K562 (cell line): Measurements from ENCODE around the gene IL1RL2. TPM values are rescaled to one million over a fixed set of nuclear protein-coding genes. Genes with fewer than 3 reads are reported as not detected.

Experiments used
- HMGXB4 ChIP-seq: sonication (generic); formaldehyde crosslinking; IDR thresholded peaks from 2 replicates; pipeline ENCODE4 v1.8.1; 2023; ENCODE audit warnings: mild to moderate bottlenecking, missing genetic modification reagents
- MED1 ChIP-seq: sonication (generic); formaldehyde crosslinking; IDR thresholded peaks from 2 replicates; pipeline ENCODE4 v1.8.1; 2023; ENCODE audit warnings: missing genetic modification reagents, borderline replicate concordance
- PATZ1 ChIP-seq: fragments of 250-450 bp; sonication (Bioruptor Pico); IDR thresholded peaks from 2 replicates; pipeline ENCODE4 v1.5.0; 2020; ENCODE audit warnings: mild to moderate bottlenecking, borderline replicate concordance
- PCBP1 ChIP-seq: fragments of 200-400 bp; formaldehyde crosslinking; IDR thresholded peaks from 2 replicates; pipeline ENCODE4 v1.6.1; 2018; ENCODE audit warnings: mild to moderate bottlenecking, low read depth, low read length; ENCODE audit not compliant: poor library complexity, severe bottlenecking
- SOX6 ChIP-seq: fragments of 450-650 bp; IDR thresholded peaks from 2 replicates; pipeline ENCODE4 v1.6.1; 2014; ENCODE audit warnings: mild to moderate bottlenecking
- ZC3H11A ChIP-seq: IDR thresholded peaks from 2 replicates; pipeline ENCODE4 v1.6.1; 2012; ENCODE audit warnings: low read depth, low read length, improper control_type of control experiment
- ZNF124 ChIP-seq: sonication (generic); formaldehyde crosslinking; IDR thresholded peaks from 2 replicates; pipeline ENCODE4 v1.8.1; 2022; ENCODE audit warnings: missing genetic modification reagents
- ZNF274 ChIP-seq: IDR thresholded peaks from 2 replicates; pipeline ENCODE4 v1.6.1; 2011; ENCODE audit warnings: low read depth, mild to moderate bottlenecking, low read length, moderate library complexity, borderline replicate concordance
- polyA plus RNA-seq, 8 experiments: library from polyadenylated mRNA; depleted of rRNA in 4 of 8; stranded (reverse) in 5 of 8; unstranded in 3 of 8; fragments of >200 nt; fragmentation: Nextera tagmentation in 2 of 8; fragmentation: Illumina TruSeq in 1 of 8; extraction: Ambion mirVana in 2 of 8; extraction: Trizol in 1 of 8; gene quantifications; 2 replicates each; pipeline versions ENCODE4 v1.2.1 to v1.2.3, GENCODE V29; 2011 to 2014; ENCODE audit warnings: inconsistent platforms in 1 of 8, missing spikeins in 1 of 8
- total RNA-seq, 7 experiments: library from RNA; depleted of rRNA in 6 of 7; stranded (reverse); fragments of >200 nt in 6 of 7; fragmentation: Illumina TruSeq in 2 of 7; extraction: Trizol in 2 of 7; gene quantifications; 2 replicates each; pipeline versions ENCODE4 v1.2.1 to v1.2.3, GENCODE V29; 2011 to 2021; ENCODE audit warnings: low replicate concordance in 1 of 7
- TF ChIP-seq, protein P1 (sequence below): fragments of 250-450 bp; sonication (Bioruptor Pico); IDR thresholded peaks from 2 replicates; pipeline ENCODE4 v1.8.0; 2022; ENCODE audit warnings: moderate library complexity, mild to moderate bottlenecking, inconsistent platforms
- TF ChIP-seq, protein P2 (sequence below), 2 experiments: fragments of 450-650 bp in 1 of 2; sonication (generic) in 1 of 2; formaldehyde crosslinking in 1 of 2; IDR thresholded peaks in 1 of 2; conservative IDR thresholded peaks in 1 of 2; 2 replicates each; pipeline versions ENCODE4 v1.6.1 to v1.8.1; 2016 to 2023; ENCODE audit warnings: mild to moderate bottlenecking in 2 of 2, moderate library complexity in 2 of 2, inconsistent platforms in 1 of 2, missing genetic modification reagents in 1 of 2
- TF ChIP-seq, protein P3 (sequence below): fragments of 250-450 bp; sonication (Bioruptor Pico); IDR thresholded peaks from 2 replicates; pipeline ENCODE4 v1.8.0; 2022; ENCODE audit warnings: inconsistent platforms, mild to moderate bottlenecking, moderate library complexity, borderline replicate concordance
- TF ChIP-seq, protein P4 (sequence below), 2 experiments: fragments of 450-650 bp in 1 of 2; IDR thresholded peaks; 2 replicates each; pipeline ENCODE4 v1.6.1; 2011 to 2017; ENCODE audit warnings: low read depth in 2 of 2, antibody characterized with exemption in 1 of 2, borderline replicate concordance in 1 of 2, low read length in 1 of 2, mild to moderate bottlenecking in 1 of 2, mixed read lengths in 1 of 2; ENCODE audit not compliant: control insufficient read depth in 1 of 2
- TF ChIP-seq, protein P5 (sequence below): fragments of 250-450 bp; sonication (Bioruptor Pico); IDR thresholded peaks from 2 replicates; pipeline ENCODE4 v1.8.0; 2022; ENCODE audit warnings: moderate library complexity, mild to moderate bottlenecking, inconsistent platforms

Gene IL1RL2
- total and polyA plus RNA-seq, 9 of the 15 experiments (the other 6 are each of a cell fraction or from before 2014, with no cell fraction given): not detected

GRCh38 chr2:102240640-102241370 is 54.0 kb downstream of the IL1RL2 start (continued):
- TF ChIP-seq, protein P1, sequence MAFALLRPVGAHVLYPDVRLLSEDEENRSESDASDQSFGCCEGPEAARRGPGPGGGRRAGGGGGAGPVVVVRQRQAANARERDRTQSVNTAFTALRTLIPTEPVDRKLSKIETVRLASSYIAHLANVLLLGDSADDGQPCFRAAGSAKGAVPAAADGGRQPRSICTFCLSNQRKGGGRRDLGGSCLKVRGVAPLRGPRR (CRISPR knock-in tag): no peak
- TF ChIP-seq PCBP1: no peak
- TF ChIP-seq ZNF274: no peak
- TF ChIP-seq ZC3H11A: 0 out of 2 replicates have a peak, but pooled peaks have one; percentile 63
- TF ChIP-seq, protein P2, sequence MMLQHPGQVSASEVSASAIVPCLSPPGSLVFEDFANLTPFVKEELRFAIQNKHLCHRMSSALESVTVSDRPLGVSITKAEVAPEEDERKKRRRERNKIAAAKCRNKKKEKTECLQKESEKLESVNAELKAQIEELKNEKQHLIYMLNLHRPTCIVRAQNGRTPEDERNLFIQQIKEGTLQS (IDR thresholded peaks at IDR 0.05): no peak; the same call in 1 of the 2 replicates
- TF ChIP-seq, protein P2 (CRISPR knock-in tag; conservative IDR thresholded peaks at IDR 0.05): no peak
- TF ChIP-seq, protein P3, sequence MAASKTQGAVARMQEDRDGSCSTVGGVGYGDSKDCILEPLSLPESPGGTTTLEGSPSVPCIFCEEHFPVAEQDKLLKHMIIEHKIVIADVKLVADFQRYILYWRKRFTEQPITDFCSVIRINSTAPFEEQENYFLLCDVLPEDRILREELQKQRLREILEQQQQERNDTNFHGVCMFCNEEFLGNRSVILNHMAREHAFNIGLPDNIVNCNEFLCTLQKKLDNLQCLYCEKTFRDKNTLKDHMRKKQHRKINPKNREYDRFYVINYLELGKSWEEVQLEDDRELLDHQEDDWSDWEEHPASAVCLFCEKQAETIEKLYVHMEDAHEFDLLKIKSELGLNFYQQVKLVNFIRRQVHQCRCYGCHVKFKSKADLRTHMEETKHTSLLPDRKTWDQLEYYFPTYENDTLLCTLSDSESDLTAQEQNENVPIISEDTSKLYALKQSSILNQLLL: no peak
- TF ChIP-seq HMGXB4 (CRISPR knock-in tag): no peak
- no peak for TF ChIP-seq PATZ1 (CRISPR knock-in tag)
- no peak for TF ChIP-seq ZNF124
- TF ChIP-seq, protein P4, sequence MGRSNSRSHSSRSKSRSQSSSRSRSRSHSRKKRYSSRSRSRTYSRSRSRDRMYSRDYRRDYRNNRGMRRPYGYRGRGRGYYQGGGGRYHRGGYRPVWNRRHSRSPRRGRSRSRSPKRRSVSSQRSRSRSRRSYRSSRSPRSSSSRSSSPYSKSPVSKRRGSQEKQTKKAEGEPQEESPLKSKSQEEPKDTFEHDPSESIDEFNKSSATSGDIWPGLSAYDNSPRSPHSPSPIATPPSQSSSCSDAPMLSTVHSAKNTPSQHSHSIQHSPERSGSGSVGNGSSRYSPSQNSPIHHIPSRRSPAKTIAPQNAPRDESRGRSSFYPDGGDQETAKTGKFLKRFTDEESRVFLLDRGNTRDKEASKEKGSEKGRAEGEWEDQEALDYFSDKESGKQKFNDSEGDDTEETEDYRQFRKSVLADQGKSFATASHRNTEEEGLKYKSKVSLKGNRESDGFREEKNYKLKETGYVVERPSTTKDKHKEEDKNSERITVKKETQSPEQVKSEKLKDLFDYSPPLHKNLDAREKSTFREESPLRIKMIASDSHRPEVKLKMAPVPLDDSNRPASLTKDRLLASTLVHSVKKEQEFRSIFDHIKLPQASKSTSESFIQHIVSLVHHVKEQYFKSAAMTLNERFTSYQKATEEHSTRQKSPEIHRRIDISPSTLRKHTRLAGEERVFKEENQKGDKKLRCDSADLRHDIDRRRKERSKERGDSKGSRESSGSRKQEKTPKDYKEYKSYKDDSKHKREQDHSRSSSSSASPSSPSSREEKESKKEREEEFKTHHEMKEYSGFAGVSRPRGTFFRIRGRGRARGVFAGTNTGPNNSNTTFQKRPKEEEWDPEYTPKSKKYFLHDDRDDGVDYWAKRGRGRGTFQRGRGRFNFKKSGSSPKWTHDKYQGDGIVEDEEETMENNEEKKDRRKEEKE (IDR thresholded peaks at IDR 0.05; ENCODE audit: borderline replicate concordance in 1 of 2, control insufficient read depth in 1 of 2, low read depth in 2 of 2, low read length in 1 of 2): no peak
- no peak for TF ChIP-seq MED1 (CRISPR knock-in tag)
- TF ChIP-seq, protein P5, sequence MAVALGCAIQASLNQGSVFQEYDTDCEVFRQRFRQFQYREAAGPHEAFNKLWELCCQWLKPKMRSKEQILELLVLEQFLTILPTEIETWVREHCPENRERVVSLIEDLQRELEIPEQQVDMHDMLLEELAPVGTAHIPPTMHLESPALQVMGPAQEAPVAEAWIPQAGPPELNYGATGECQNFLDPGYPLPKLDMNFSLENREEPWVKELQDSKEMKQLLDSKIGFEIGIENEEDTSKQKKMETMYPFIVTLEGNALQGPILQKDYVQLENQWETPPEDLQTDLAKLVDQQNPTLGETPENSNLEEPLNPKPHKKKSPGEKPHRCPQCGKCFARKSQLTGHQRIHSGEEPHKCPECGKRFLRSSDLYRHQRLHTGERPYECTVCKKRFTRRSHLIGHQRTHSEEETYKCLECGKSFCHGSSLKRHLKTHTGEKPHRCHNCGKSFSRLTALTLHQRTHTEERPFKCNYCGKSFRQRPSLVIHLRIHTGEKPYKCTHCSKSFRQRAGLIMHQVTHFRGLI (CRISPR knock-in tag): no peak
- TF ChIP-seq SOX6: peak; percentile 65; the same call in 1 of the 2 replicates
